ENCODE results near the gene PLD1. TPM values are rescaled to one million over a fixed set of nuclear protein-coding genes. Genes with fewer than 3 reads are reported as not detected.

PLD1 gene
- total RNA-seq, 1 donor from 2014 or later = 8.8 TPM

- no peak for DNase-seq (ENCODE audit: low spot score in 2 of 2)
- intact Hi-C loops (cut with DNase I) = loop anchor here (5.0 kb wide), 1 partner anchor 513 kb away; no protein-coding TSS in a partner anchor
- H3K27me3 ChIP-seq = no peaks in the 10 kb centered on the region
- peaks cover 8 to 10% of the 10 kb centered on the region in 2 donors for H3K4me1 ChIP-seq
- no peak for TF ChIP-seq CTCF (IDR thresholded peaks at IDR 0.05)
- H3K4me3 ChIP-seq = peak overlapping the region; percentile 69 to 91
- H3K36me3 ChIP-seq = no peaks in the 10 kb centered on the region
- H3K9me3 ChIP-seq = no peaks in the 10 kb centered on the region
- peak overlapping the region; percentile 82 to 93 for H3K27ac ChIP-seq
Measured at GRCh38 chr3:171809611-171809860, 747 bp downstream of the PLD1 start.

GRCh38 chr3:171807806-171808205 is 2.5 kb downstream of the PLD1 start:
- Histone ChIP-seq H3K36me3 (no peaks in the 10 kb centered on the region), H3K4me1 (peaks cover 11 to 14% of the 10 kb centered on the region in 2 donors)
- intact Hi-C loops (cut with DNase I) = loop anchor here (5.0 kb wide), 1 partner anchor 514 kb away; no protein-coding TSS in a partner anchor

GRCh38 chr3:171807129-171807675 is 3.1 kb downstream of the PLD1 start:
- no peaks in the 10 kb centered on the region for H3K9me3 ChIP-seq
- intact Hi-C loops (cut with DNase I) = loop anchor here (5.0 kb wide), 1 partner anchor 515 kb away; no protein-coding TSS in a partner anchor
- no peak for DNase-seq (ENCODE audit: low spot score in 2 of 2)
- TF ChIP-seq CTCF (IDR thresholded peaks at IDR 0.05) = no peak
- H3K4me1 ChIP-seq = peaks cover 11 to 19% of the 10 kb centered on the region in 2 donors
- H3K36me3 ChIP-seq = no peaks in the 10 kb centered on the region
- H3K27me3 ChIP-seq = no peaks in the 10 kb centered on the region
- H3K4me3 ChIP-seq = no peak overlapping the region
- no peak overlapping the region for H3K27ac ChIP-seq

More at GRCh38 chr3:171807806-171808205, 2.5 kb downstream of the PLD1 start:
- no peak for DNase-seq (ENCODE audit: low spot score in 2 of 2)
- no peak overlapping the region for H3K27ac ChIP-seq
- no peaks in the 10 kb centered on the region for H3K9me3 ChIP-seq
- no peak for TF ChIP-seq CTCF (IDR thresholded peaks at IDR 0.05)
- no peak overlapping the region for H3K4me3 ChIP-seq
- H3K27me3 ChIP-seq = no peaks in the 10 kb centered on the region

- no peak overlapping the region for H3K27ac ChIP-seq
- TF ChIP-seq CTCF (IDR thresholded peaks at IDR 0.05) = no peak
- intact Hi-C loops (cut with DNase I) = loop anchor here (5.0 kb wide), 1 partner anchor 516 kb away; no protein-coding TSS in a partner anchor
Measured at GRCh38 chr3:171806200-171807128, 3.8 kb downstream of the PLD1 start.

GRCh38 chr3:171805687-171806086 is 4.6 kb downstream of the PLD1 start:
- Histone ChIP-seq H3K27me3 (no peaks in the 10 kb centered on the region), H3K27ac (peak overlapping the region; percentile 72 to 85), H3K4me3 (no peak overlapping the region), H3K9me3 (no peaks in the 10 kb centered on the region), H3K4me1 (peaks cover 11 to 22% of the 10 kb centered on the region in 2 donors), H3K36me3 (no peaks in the 10 kb centered on the region)
- no peak for TF ChIP-seq CTCF (IDR thresholded peaks at IDR 0.05)
- intact Hi-C loops (cut with DNase I) = loop anchor here (5.0 kb wide), 1 partner anchor 517 kb away; no protein-coding TSS in a partner anchor
- no peak for DNase-seq (ENCODE audit: low spot score in 2 of 2)

More at GRCh38 chr3:171806200-171807128, 3.8 kb downstream of the PLD1 start:
- H3K4me1 ChIP-seq = peaks cover 11 to 22% of the 10 kb centered on the region in 2 donors
- DNase-seq (ENCODE audit: low spot score in 2 of 2) = no peak
- H3K9me3 ChIP-seq = no peaks in the 10 kb centered on the region
- H3K36me3 ChIP-seq = no peaks in the 10 kb centered on the region
- no peak overlapping the region for H3K4me3 ChIP-seq
- H3K27me3 ChIP-seq = no peaks in the 10 kb centered on the region
